K562 (cell line): ENCODE results near the gene ARHGAP11B.
"Not testable (repeated sequence)": the region's sequence is repeated elsewhere in the genome, so short reads cannot be mapped to it uniquely, and the experiment has no call there.

Experiments
- ATAC-seq: fragments of 200-7000 bp; cut with Tn5 transposase; 3 replicates; pipeline ENCODE4 v1.9.1; 2020; ENCODE audit warnings: moderate library complexity
- BruUV-seq: library from RNA; stranded (reverse); fragments of 400-500 nt; replicated peaks from 2 replicates; lab custom pipeline; 2021; lab: Mats Ljungman, UMichigan
- CTCF ChIA-PET: fragments of 300-600 bp; formaldehyde crosslinking; extraction: SDS; loops from one replicate; lab custom pipeline; 2021; ENCODE audit warnings: low intra/inter-chr PET ratio; lab: Yijun Ruan, JAX
- POLR2A ChIA-PET: fragments of 300-600, 350-650 bp; sonication (Branson Sonifier 250); formaldehyde crosslinking; extraction: SDS; loops from one replicate; lab custom pipeline; 2021; ENCODE audit warnings: antibody characterized with exemption, inconsistent platforms; lab: Yijun Ruan, JAX
- DNase-seq, 4 experiments: peaks; one replicate each; pipeline versions ENCODE4 v3.0.0 to v3.0.0-alpha.2; 2011 to 2018; ENCODE audit warnings: low spot score in 3 of 4, mixed read lengths in 3 of 4; ENCODE audit errors: extremely low read depth in 1 of 4
- FAIRE-seq: peaks from 2 replicates; lab custom pipeline; 2011; peaks lifted over from hg19 to GRCh38; lab: Jason Lieb, UNC
- H2AFZ ChIP-seq: 2 replicates; pipeline ENCODE4 v1.6.0; 2011; ENCODE audit warnings: low read depth, low read length, control low read depth, inconsistent platforms
- H3K27ac ChIP-seq: fragments of 200-600 bp; 3 replicates; pipeline ENCODE4 v1.8.0; 2011; ENCODE audit warnings: low read depth, mild to moderate bottlenecking, control low read depth, inconsistent platforms, low read length, moderate library complexity, mixed read lengths; ENCODE audit errors: extremely low read depth
- H3K27me3 ChIP-seq, 2 experiments: fragments of 300-600 bp in 1 of 2; 2 replicates in 1 of 2; 3 replicates in 1 of 2; pipeline versions ENCODE4 v1.6.0 to v1.8.0; 2011; ENCODE audit warnings: inconsistent platforms in 2 of 2, low read length in 2 of 2, mild to moderate bottlenecking in 1 of 2, mixed read lengths in 1 of 2, moderate library complexity in 1 of 2; ENCODE audit not compliant: control insufficient read depth in 2 of 2, insufficient read depth in 2 of 2
- H3K36me3 ChIP-seq: fragments of 300-600 bp; 3 replicates; pipeline ENCODE4 v1.8.0; 2011; ENCODE audit warnings: mild to moderate bottlenecking, low read length, inconsistent platforms; ENCODE audit not compliant: control insufficient read depth, insufficient read depth
- H3K4me1 ChIP-seq, 2 experiments: fragments of 200-600 bp in 1 of 2; replicated peaks in 1 of 2; 2 replicates in 1 of 2; 3 replicates in 1 of 2; pipeline versions ENCODE4 v1.5.1 to v1.8.0; 2011; ENCODE audit warnings: inconsistent platforms in 2 of 2, low read length in 2 of 2, mild to moderate bottlenecking in 1 of 2, mixed read lengths in 1 of 2, moderate library complexity in 1 of 2; ENCODE audit not compliant: control insufficient read depth in 2 of 2, insufficient read depth in 2 of 2
- H3K4me2 ChIP-seq: 2 replicates; pipeline ENCODE4 v1.6.1; 2011; ENCODE audit warnings: low read length, control low read depth, inconsistent platforms, mixed read lengths; ENCODE audit not compliant: insufficient read depth
- H3K4me3 ChIP-seq: fragments of 200-600 bp; sonication (generic), shearing (Covaris generic); 2 replicates; pipeline ENCODE4 v1.5.1; 2016; ENCODE audit warnings: control low read depth, inconsistent platforms
- H3K79me2 ChIP-seq: fragments of 200-600 bp; 3 replicates; pipeline ENCODE4 v1.8.0; 2011; ENCODE audit warnings: low read length, inconsistent platforms; ENCODE audit not compliant: control insufficient read depth, insufficient read depth
- H3K9ac ChIP-seq, 2 experiments: 2 replicates each; pipeline versions ENCODE4 v1.6.0 to v1.6.1; 2011; ENCODE audit warnings: low read depth in 2 of 2, low read length in 2 of 2, control low read depth in 1 of 2, inconsistent platforms in 1 of 2, mild to moderate bottlenecking in 1 of 2, mixed read lengths in 1 of 2; ENCODE audit not compliant: insufficient read depth in 1 of 2
- H3K9me1 ChIP-seq: one replicate; pipeline ENCODE4 v1.6.0; 2011; ENCODE audit warnings: inconsistent platforms, mild to moderate bottlenecking, low read length, moderate library complexity; ENCODE audit not compliant: control insufficient read depth, insufficient read depth
- H3K9me3 ChIP-seq: replicated peaks from 2 replicates; pipeline ENCODE4 v1.5.1; 2011; ENCODE audit warnings: low read depth, low read length, inconsistent platforms; ENCODE audit not compliant: control insufficient read depth, insufficient read depth
- H4K20me1 ChIP-seq: replicated peaks from 2 replicates; pipeline ENCODE4 v1.6.1; 2011; ENCODE audit warnings: low read length, inconsistent platforms, mixed read lengths; ENCODE audit not compliant: control insufficient read depth, insufficient read depth
- EGR1 ChIP-seq: fragments of 450-650 bp; conservative IDR thresholded peaks from 2 replicates; pipeline ENCODE4 v1.6.1; 2017; ENCODE audit warnings: mild to moderate bottlenecking
- EP400 ChIP-seq: fragments of 450-650 bp; IDR thresholded peaks from 2 replicates; pipeline ENCODE4 v1.6.1; 2017; ENCODE audit warnings: antibody characterized with exemption, mild to moderate bottlenecking, moderate library complexity
- HDAC1 ChIP-seq, 2 experiments: fragments of 450-650 bp; IDR thresholded peaks; 2 replicates each; pipeline ENCODE4 v1.6.1; 2016 to 2017; ENCODE audit warnings: inconsistent platforms in 1 of 2, mild to moderate bottlenecking in 1 of 2, moderate library complexity in 1 of 2
- HLTF ChIP-seq: fragments of 450-650 bp; IDR thresholded peaks from 2 replicates; pipeline ENCODE4 v1.6.1; 2016
- MAZ ChIP-seq, 2 experiments: fragments of 450-650 bp in 1 of 2; sonication (generic) in 1 of 2; formaldehyde crosslinking; IDR thresholded peaks in 1 of 2; conservative IDR thresholded peaks in 1 of 2; 2 replicates each; pipeline versions ENCODE4 v1.4.0 to v1.5.0; 2020; ENCODE audit warnings: mild to moderate bottlenecking in 1 of 2, missing genetic modification reagents in 1 of 2
- MLLT1 ChIP-seq, 2 experiments: fragments of 450-650 bp; IDR thresholded peaks; 2 replicates each; pipeline ENCODE4 v1.6.1; 2016
- PHF8 ChIP-seq: fragments of 200-600 bp; sonication (generic); IDR thresholded peaks from 2 replicates; pipeline ENCODE4 v1.6.1; 2012; ENCODE audit warnings: mixed run types, mild to moderate bottlenecking, inconsistent platforms, low read length, moderate library complexity, borderline replicate concordance
- POLR2A ChIP-seq: fragments of 450-650 bp; conservative IDR thresholded peaks from 2 replicates; pipeline ENCODE4 v1.6.1; 2016
- POLR2G ChIP-seq: fragments of 200-400 bp; formaldehyde crosslinking; IDR thresholded peaks from 2 replicates; pipeline ENCODE4 v1.6.1; 2017; ENCODE audit warnings: low read depth, mild to moderate bottlenecking, antibody characterized with exemption, low read length, moderate library complexity
- RBFOX2 ChIP-seq: fragments of 200-400 bp; formaldehyde crosslinking; IDR thresholded peaks from 2 replicates; pipeline ENCODE4 v1.6.1; 2017; ENCODE audit warnings: low read depth, mild to moderate bottlenecking, low read length, moderate library complexity
- SAP30 ChIP-seq: fragments of 200-600 bp; sonication (generic); IDR thresholded peaks from 2 replicates; pipeline ENCODE4 v1.6.1; 2012; ENCODE audit warnings: borderline replicate concordance, low read depth, mild to moderate bottlenecking, moderate library complexity, low read length, control low read depth, inconsistent platforms; ENCODE audit not compliant: insufficient read depth, poor library complexity, severe bottlenecking
- SMARCE1 ChIP-seq: fragments of 450-650 bp; IDR thresholded peaks from 2 replicates; pipeline ENCODE4 v1.7.1; 2016; ENCODE audit warnings: mild to moderate bottlenecking
- SUPT5H ChIP-seq: fragments of 450-650 bp; IDR thresholded peaks from 2 replicates; pipeline ENCODE4 v1.6.1; 2016
- VEZF1 ChIP-seq: fragments of 200-800 bp; sonication (Bioruptor generic); IDR thresholded peaks from 2 replicates; pipeline ENCODE4 v1.6.1; 2017; ENCODE audit warnings: missing genetic modification characterization, missing compliant biosample characterization
- ZFX ChIP-seq: sonication (generic); formaldehyde crosslinking; IDR thresholded peaks from 2 replicates; pipeline ENCODE4 v1.8.0; 2022; ENCODE audit warnings: mild to moderate bottlenecking, missing genetic modification reagents, moderate library complexity
- WGBS: fragments of 100-300 bp; shearing (Covaris generic); methylation state at CpG from one replicate; pipeline ENCODE4 v1.1.6; 2016; ENCODE audit warnings: low coverage, mixed read lengths; ENCODE audit not compliant: insufficient coverage; ENCODE audit errors: missing lambda C conversion rate; 5-methylcytosine and 5-hydroxymethylcytosine counted together
- in situ Hi-C: fragments of 300-500 bp; cut with MboI; formaldehyde crosslinking; loops from 4 replicates; pipeline ENCODE4 v1.15.0; 2018; ENCODE audit warnings: inconsistent platforms, mixed read lengths
- intact Hi-C: fragments of 100-400 bp; cut with micrococcal nuclease; formaldehyde crosslinking; loops from 2 replicates; pipeline ENCODE4 v1.14.2; 2022
- TF ChIP-seq, protein P1 (sequence below): sonication (generic); formaldehyde crosslinking; IDR thresholded peaks from 2 replicates; pipeline ENCODE4 v1.8.0; 2022; ENCODE audit warnings: mild to moderate bottlenecking, missing genetic modification reagents

The ARHGAP11B gene

DNA sequence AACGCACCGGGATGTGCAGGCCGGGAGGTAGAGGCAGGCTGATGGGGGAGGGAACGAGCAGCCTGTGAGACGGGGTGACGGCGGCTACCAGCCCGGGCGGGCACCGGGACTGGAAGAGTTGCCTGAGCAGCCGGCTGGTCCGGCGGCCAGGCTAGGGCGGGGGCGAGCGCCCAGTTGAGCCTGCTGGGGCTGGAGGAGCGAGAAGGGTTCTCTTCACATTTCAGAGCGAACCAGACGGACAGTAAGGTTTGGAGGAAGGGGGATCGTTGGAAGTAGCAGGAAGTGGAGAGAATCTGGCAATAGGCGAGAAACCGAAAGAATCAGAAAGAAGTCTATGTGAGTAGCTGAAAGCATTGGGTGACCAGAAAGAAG lies 252 bp downstream of the ARHGAP11B start:
- H3K36me3 ChIP-seq, H3K27me3 ChIP-seq, intact Hi-C loops, H3K9me1 ChIP-seq, FAIRE-seq, in situ Hi-C loops, H4K20me1 ChIP-seq, BruUV-seq, CTCF ChIA-PET, H3K9me3 ChIP-seq, H3K4me1 ChIP-seq: not testable (repeated sequence)
- ATAC-seq, result peak; percentile 66
- peaks cover 46% of the 10 kb centered on the region for H3K79me2 ChIP-seq
- peak overlapping the region; percentile 86 to 95 for H3K9ac ChIP-seq
- peak in 1 of 2 experiments; percentile 57; a peak in 1 of 4 replicates for TF ChIP-seq MLLT1 (IDR thresholded peaks at IDR 0.05)
- TF ChIP-seq MAZ (CRISPR knock-in tag; conservative IDR thresholded peaks at IDR 0.05 in 1 of 2, IDR thresholded peaks at IDR 0.05 in 1 of 2), result 0 out of 4 replicates have a peak, but pooled peaks of 1 of the 2 experiments have one; percentile 1
- peak; percentile 80 for TF ChIP-seq RBFOX2
- TF ChIP-seq ZFX (CRISPR knock-in tag), result peak; percentile 52
- peak; percentile 41; the same call in 1 of the 2 replicates for TF ChIP-seq SMARCE1
- 0 out of 4 replicates have a peak, but pooled peaks of 1 of the 2 experiments have one; percentile 35 for TF ChIP-seq HDAC1 (IDR thresholded peaks at IDR 0.05)
- TF ChIP-seq VEZF1 (CRISPR knock-in tag), result peak; percentile 67
- TF ChIP-seq, protein P1, sequence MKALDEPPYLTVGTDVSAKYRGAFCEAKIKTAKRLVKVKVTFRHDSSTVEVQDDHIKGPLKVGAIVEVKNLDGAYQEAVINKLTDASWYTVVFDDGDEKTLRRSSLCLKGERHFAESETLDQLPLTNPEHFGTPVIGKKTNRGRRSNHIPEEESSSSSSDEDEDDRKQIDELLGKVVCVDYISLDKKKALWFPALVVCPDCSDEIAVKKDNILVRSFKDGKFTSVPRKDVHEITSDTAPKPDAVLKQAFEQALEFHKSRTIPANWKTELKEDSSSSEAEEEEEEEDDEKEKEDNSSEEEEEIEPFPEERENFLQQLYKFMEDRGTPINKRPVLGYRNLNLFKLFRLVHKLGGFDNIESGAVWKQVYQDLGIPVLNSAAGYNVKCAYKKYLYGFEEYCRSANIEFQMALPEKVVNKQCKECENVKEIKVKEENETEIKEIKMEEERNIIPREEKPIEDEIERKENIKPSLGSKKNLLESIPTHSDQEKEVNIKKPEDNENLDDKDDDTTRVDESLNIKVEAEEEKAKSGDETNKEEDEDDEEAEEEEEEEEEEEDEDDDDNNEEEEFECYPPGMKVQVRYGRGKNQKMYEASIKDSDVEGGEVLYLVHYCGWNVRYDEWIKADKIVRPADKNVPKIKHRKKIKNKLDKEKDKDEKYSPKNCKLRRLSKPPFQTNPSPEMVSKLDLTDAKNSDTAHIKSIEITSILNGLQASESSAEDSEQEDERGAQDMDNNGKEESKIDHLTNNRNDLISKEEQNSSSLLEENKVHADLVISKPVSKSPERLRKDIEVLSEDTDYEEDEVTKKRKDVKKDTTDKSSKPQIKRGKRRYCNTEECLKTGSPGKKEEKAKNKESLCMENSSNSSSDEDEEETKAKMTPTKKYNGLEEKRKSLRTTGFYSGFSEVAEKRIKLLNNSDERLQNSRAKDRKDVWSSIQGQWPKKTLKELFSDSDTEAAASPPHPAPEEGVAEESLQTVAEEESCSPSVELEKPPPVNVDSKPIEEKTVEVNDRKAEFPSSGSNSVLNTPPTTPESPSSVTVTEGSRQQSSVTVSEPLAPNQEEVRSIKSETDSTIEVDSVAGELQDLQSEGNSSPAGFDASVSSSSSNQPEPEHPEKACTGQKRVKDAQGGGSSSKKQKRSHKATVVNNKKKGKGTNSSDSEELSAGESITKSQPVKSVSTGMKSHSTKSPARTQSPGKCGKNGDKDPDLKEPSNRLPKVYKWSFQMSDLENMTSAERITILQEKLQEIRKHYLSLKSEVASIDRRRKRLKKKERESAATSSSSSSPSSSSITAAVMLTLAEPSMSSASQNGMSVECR (CRISPR knock-in tag), result peak; percentile 14; the same call in 1 of the 2 replicates
- TF ChIP-seq HLTF, result peak; percentile 54; the same call in 1 of the 2 replicates
- TF ChIP-seq SAP30, result peak; percentile 62
- TF ChIP-seq PHF8, result peak; percentile 51; the same call in 1 of the 2 replicates
- TF ChIP-seq SUPT5H, result 0 out of 2 replicates have a peak, but pooled peaks have one; percentile 40
- peak; percentile 76 for TF ChIP-seq POLR2G
- peak; percentile 10 for TF ChIP-seq EP400
- TF ChIP-seq POLR2A, result peak; percentile 50; the same call in 1 of the 2 replicates
- peak; percentile 45; the same call in 1 of the 2 replicates for TF ChIP-seq EGR1
- DNase-seq, result peak in 1 of 4 experiments; percentile 16
- H3K27ac ChIP-seq, result peak overlapping the region; percentile 96
- H3K4me2 ChIP-seq, result peak overlapping the region; percentile 85; the same call in 1 of the 2 replicates
- POLR2A ChIA-PET, result interaction anchor here (0.6 kb wide), 2 partner anchors 579 to 740 kb away, joined by 3 read pairs; no protein-coding TSS in a partner anchor
- H2AFZ ChIP-seq, result peak overlapping the region; percentile 82; the same call in 1 of the 2 replicates
- 0% methylated on average over 5 of the region's 22 CpGs for WGBS
- H3K4me3 ChIP-seq, result peak overlapping the region; percentile 69
